GM19240 (cell line): ENCODE measurements around the gene UNC80.
"Not testable (repeated sequence)": the region's sequence is repeated elsewhere in the genome, so short reads cannot be mapped to it uniquely, and the experiment has no call there.

Experiments used
- DNase-seq: peaks from one replicate; pipeline ENCODE4 v3.0.0; 2011; ENCODE audit warnings: low spot score; ENCODE audit not compliant: insufficient read length

Gene UNC80

GRCh38 chr2:209771474-209772289, at the start of gene UNC80:
TSS of gene UNC80 (plus strand) at chr2:209771832. CDS start at chr2:209772073, 241 bp downstream.
- DNase-seq: no peak

GRCh38 chr2:209726311-209726710, 45.3 kb upstream of the UNC80 start:
- DNase-seq: no peak

DNA sequence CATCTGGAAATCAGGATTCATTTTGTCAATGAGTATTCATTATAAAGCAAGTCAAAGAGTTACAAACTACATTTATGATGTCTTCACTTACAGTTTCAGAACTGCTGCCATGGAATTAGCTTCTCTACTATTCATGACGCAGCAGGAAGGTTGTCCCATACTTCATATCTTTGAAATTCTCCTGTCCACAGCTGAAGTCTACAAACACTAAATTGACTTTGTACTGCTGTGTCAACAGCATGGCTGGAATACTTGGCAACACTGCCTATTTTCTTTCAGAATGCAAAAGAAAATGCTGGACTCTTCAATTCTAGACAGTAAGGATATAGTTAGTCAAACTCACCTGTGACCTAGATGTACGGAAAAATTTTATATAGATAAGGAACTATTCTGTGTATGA, 44.6 kb upstream of the UNC80 start:
- DNase-seq: no peak

GRCh38 chr2:209734805-209735204, 36.8 kb upstream of the UNC80 start:
- no peak for DNase-seq

- no peak for DNase-seq
Measured at GRCh38 chr2:209741953-209742352, 29.7 kb upstream of the UNC80 start.

DNA sequence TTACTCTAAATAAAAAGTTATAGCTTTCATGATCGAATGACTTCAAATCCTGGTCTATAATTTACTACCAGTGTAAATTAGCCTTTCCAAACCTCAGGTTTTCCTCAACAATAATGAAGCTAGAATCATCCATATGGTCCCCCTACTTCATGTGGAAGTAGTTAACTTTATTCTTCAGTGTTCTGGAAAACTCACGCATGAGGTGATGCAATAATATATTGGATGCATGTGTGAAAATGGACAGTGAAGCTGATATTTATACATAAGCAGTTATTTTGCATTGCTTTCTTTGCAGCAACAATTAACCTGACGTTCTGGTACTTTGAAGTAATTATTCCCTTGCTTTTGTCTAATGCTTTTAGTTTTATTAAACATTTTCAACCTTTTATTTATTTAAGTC, 18.6 kb upstream of the UNC80 start:
- no peak for DNase-seq

DNA sequence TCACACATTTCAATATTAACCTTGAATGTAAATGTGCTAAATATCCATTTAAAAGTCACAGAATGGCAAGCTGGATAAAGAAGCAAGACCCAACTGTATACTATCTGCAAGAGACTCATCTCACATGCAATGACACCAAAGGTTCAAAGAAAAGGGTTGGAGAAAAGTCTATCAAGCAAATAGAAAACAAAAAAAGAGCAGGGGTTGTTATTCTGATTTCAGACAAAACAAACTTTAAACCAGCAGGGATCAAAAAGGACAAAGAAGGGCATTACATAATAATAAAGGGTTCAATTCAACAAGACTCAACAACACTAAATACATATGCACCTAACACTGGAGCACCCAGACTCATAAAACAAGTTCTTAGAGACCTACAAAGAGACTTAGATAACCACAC, 14.5 kb upstream of the UNC80 start:
- no peak for DNase-seq

DNA sequence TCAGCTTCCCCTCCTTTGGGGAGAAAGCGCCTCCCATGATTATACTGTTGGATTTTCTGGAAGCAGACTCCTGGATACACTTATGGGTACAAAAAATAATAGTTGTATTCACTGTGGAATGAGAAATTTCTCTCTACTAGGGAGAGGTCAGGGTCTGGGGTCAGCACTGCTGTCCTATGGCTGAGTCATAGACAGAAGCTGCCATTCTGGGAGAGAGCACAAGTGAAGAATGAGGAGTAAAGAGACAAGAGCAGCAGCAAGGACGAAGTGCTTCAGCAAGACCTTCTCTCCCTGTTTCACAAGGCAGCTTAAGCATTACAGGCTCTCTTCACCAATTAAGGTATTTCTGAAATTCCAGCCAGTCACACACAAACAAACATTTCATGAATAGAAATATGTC, 10.1 kb upstream of the UNC80 start:
- no peak for DNase-seq

GRCh38 chr2:209762563-209762962, 9.1 kb upstream of the UNC80 start:
- DNase-seq: no peak

DNA sequence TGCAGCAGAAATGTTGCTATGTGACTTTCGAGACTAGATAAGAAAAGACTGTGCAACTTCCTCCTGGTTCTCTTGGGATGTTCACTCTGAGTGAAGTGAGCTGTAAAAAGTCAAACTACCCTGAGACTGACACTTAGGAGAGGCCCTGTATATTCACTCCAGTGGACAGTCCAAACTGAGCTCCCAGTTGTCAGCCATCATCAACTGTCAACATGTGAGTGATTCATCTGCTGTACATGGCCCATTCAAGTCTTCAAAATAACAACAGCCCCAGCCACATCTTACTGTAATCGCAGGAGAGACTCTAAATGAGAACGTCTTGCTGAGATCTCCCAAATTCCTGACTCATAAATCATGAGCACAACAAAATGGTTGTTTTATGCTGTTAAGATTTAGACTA, 8.5 kb upstream of the UNC80 start:
- no peak for DNase-seq

DNA sequence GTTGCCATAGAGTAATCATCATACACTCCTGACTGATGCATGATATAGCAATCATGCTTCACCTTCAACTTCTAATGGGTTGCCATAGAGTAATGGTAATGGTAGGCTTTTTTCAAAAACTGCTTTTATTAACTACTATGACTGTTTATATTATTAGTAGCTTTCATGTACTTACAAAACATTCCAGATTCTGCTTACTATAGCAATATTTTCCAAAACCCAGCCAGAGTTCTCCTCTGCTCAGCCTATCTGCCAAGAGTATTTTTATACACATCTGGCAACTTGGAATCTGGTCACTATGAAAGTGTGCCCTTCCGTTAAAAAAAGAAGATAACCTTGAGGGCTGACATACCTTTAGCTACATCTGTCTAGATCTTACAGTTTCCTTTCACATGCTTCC, 5.0 kb upstream of the UNC80 start:
- DNase-seq: no peak

DNA sequence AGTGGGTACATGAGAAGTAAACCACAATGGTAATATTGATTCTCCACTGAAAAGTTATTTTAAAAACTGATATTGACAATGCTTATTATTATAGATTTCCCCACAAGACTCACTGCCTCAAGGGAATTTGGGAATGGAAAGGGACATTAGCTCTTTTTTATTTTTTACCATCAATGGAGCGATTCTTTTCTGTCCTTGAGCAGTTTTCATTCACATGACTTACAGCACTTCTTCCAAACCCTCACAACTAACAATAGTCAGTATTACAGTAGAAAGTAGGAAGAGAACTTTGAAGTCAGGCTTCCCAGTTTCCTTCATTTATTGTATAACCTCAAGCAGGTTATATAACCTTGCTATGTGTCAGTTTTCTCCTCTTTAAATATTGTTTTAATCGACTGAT, 4.3 kb upstream of the UNC80 start:
- DNase-seq: no peak

DNA sequence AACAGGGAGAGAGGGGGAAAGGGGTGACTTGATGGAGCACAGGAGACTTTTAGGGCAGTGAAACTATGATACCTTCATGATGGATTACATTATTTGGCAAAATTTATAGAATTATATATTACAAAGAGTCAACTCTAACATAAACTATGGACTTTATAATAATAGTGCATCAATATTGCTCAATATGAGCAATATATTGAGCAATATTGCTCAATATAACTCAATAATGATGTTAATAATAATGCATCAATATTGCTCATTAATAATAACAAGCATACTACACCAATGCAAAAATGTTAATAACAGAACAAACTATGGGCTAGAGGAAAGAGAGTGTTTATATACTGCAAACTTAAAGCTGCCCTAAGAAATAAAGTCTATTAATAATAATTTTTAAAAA, 3.1 kb upstream of the UNC80 start:
- DNase-seq: no peak

DNA sequence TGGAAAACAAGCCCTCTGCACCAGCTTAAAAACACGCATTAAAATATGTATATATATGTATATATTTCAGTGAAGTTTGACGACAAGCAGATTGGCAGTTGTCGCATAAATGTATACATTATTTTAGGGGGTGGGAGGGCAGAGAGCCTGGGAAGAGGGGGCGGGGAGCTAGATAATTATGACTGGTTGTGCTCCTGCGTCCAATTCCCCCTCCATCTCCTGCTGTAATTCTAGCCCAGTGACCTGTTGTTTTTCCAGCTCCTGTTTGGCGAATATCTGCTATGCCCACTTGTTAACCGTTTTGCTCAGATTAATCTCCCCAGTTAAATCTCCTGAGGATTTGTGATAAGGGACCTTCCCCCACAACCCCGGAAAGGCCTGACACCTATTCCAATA, 656 bp downstream of the UNC80 start:
- no peak for DNase-seq

DNA sequence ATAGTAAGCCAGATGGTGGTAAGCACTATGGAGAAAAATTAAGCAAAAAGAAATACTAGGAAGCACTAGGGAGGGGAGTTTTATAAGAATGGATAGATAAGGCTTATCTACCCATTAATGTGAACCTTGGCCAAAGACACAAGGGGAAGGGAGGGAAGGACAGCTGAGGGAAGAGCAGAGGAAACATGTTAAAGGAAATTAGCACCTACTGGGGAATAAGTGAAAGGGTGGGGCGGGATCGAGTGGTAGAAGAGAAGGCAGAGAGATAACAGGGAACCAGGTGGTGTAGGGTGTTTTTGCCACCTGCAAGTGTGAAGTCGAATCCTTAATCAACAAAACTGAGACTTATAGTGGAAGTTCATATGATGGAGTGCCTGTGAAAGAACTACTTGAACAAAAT, 1.7 kb downstream of the UNC80 start:
- no peak for DNase-seq

DNA sequence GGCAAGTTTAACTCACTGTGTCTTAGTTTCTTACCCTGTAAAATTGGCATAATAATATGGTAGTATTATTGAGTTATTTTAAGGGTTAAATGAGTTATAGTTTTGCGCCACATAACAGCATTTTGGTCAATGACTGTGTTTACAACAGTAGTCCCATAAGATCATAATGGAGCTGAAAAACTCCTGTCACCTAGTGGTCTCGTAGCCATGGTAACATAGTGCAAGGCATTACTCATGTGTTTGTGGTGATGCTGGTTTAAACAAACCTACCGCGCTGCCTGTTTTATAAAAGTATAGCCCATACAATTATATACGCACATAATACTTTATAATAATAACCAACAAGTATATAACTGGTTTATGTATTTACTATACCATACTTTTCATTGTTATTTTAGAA, 15.8 kb downstream of the UNC80 start:
- no peak for DNase-seq

DNA sequence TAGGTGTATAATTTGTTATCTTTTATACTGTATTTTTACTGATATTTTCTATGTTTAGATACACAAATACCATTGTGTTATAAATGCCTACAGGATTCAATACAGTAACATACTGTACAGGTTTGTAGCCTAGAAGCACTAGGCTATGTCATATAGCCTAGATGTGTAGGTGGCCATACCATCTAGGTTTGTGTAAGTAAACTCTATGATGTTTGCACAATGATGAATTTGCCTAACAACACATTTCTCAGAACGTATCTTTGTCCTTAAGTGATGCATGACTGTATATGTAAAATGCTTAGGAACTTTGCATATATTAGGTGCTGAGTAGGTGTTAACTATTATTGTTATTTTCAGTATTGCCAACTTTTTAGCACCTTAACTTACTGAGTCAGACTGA, 17.3 kb downstream of the UNC80 start:
- no peak for DNase-seq

DNA sequence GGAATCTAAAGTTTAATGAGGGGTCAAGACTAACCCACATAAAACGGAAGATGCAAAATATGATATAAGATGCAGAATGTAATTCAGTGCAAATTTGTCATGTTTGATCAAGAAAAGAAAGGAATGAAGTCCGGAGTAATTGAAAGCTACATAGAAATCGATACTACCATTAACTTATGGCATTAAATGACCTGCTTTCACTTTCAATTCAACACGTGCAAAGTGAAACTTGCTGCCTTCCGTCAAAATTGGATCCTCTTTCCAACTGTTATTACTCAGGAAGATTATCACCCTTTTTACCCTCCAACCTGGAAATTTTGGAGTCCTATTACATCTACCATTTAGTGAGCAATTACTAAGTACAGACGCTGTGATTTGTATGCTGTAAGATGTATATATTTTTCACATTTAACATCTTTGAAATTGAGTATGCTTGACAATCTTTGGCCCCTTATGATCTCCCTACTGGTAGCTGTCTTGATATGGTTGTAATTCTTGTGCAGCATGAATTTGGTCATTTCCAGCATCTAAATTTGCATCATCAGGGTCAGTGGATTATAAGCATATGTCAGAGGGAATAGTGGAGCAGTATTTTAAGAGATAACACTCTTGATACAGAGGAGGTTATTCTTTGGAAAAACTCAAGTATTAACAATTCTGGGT, 18.6 kb downstream of the UNC80 start:
- no peak for DNase-seq

- DNase-seq: no peak
Measured at GRCh38 chr2:209791151-209791550, 19.5 kb downstream of the UNC80 start.

DNA sequence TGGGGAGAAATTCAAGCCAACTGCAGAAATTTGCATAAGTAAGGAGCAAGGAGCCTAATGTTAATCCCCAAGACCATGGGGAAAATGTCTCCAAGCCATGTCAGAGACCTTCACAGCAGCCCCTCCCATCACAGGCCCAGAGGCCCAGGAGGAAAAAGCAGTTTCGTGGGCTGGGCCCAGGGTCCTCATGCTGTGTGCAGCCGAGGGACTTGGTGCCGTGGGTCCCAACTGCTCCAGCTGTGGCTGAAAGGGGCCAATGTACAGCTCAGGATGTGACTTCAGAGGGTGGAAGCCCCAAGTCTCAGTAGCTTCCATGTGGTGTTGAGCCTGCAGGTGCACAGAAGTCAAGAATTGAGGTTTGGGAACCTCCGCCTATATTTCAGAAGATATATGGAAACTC, 23.8 kb downstream of the UNC80 start:
- not testable (repeated sequence) for DNase-seq

- DNase-seq: no peak
Measured at GRCh38 chr2:209805351-209805750, 33.7 kb downstream of the UNC80 start.

DNA sequence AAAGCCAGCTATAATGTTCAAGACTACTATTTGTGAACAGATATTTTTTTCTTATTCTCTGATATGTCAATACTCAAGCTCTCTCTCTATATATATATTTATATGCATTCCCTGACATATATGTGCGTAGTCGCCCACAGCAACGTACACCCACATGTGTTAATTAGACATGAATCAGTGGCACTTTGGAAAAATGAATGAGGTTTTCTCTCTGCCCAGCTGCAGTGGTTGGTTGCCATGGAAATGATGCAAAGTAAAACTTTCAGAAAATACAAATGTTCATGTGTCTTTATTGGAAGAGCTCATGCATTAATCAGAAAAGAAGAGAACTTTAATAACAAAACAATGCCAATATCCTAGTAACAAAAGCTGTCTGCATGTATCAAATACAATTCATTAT, 34.7 kb downstream of the UNC80 start:
- DNase-seq: no peak

- no peak for DNase-seq
Measured at GRCh38 chr2:209808521-209808920, 36.9 kb downstream of the UNC80 start.
